SK-N-SH (cell line): ENCODE results near the gene CSTPP1. TPM values are rescaled to one million over a fixed set of nuclear protein-coding genes. Genes with fewer than 3 reads are reported as not detected.

Source experiments
- CTCF ChIA-PET: fragments of 300-600, 350-600 bp; formaldehyde crosslinking; extraction: SDS; loops from one replicate; lab custom pipeline; 2021; lab: Yijun Ruan, JAX
- POLR2A ChIA-PET: fragments of 350-600 bp; sonication (Branson Sonifier 250); formaldehyde crosslinking; extraction: SDS; loops from one replicate; lab custom pipeline; 2020; ENCODE audit warnings: antibody characterized with exemption, inconsistent platforms; lab: Yijun Ruan, JAX
- DNase-seq: peaks from one replicate; pipeline ENCODE4 v3.0.0; 2012
- H2AFZ ChIP-seq: fragments of 200-600 bp; sonication (generic); 2 replicates; pipeline ENCODE4 v1.8.1; 2016; ENCODE audit warnings: antibody characterized with exemption, mild to moderate bottlenecking, low read depth
- H3F3A ChIP-seq: fragments of 200-600 bp; sonication (generic); replicated peaks from 2 replicates; pipeline ENCODE3; 2016; ENCODE audit warnings: antibody characterized with exemption, mild to moderate bottlenecking; ENCODE audit not compliant: insufficient read depth
- H3K27ac ChIP-seq, 2 experiments: fragments of 200-500 bp in 1 of 2; fragments of 200-600 bp in 1 of 2; sonication (Bioruptor generic) in 1 of 2; sonication (generic), shearing (Covaris generic) in 1 of 2; 2 replicates each; pipeline versions ENCODE4 v1.5.1 to v1.6.1; 2014 to 2016; ENCODE audit warnings: low read depth in 2 of 2, inconsistent platforms in 1 of 2, low read length in 1 of 2, mild to moderate bottlenecking in 1 of 2, mixed read lengths in 1 of 2
- H3K27me3 ChIP-seq: fragments of 200-600 bp; sonication (generic), shearing (Covaris generic); 2 replicates; pipeline ENCODE4 v1.6.1; 2016; ENCODE audit warnings: mixed run types; ENCODE audit not compliant: insufficient read depth
- H3K36me3 ChIP-seq, 2 experiments: fragments of 200-500 bp in 1 of 2; fragments of 200-600 bp in 1 of 2; sonication (Bioruptor generic) in 1 of 2; sonication (generic) in 1 of 2; replicated peaks in 1 of 2; 2 replicates each; pipeline versions ENCODE3 to v1.5.1; 2014 to 2016; ENCODE audit warnings: low read length in 1 of 2, mild to moderate bottlenecking in 1 of 2; ENCODE audit not compliant: insufficient read depth in 2 of 2, control insufficient read depth in 1 of 2
- H3K4me1 ChIP-seq, 2 experiments: fragments of 200-500 bp in 1 of 2; fragments of 200-600 bp in 1 of 2; sonication (Bioruptor generic) in 1 of 2; sonication (generic), shearing (Covaris generic) in 1 of 2; 2 replicates each; pipeline versions ENCODE4 v1.5.1 to v1.6.1; 2014 to 2016; ENCODE audit warnings: low read depth in 1 of 2, low read length in 1 of 2, mixed run types in 1 of 2; ENCODE audit not compliant: insufficient read depth in 2 of 2, control insufficient read depth in 1 of 2
- H3K4me2 ChIP-seq: fragments of 200-600 bp; sonication (generic), shearing (Covaris generic); 2 replicates; pipeline ENCODE4 v1.6.1; 2017; ENCODE audit warnings: mixed run types
- H3K4me3 ChIP-seq, 2 experiments: fragments of 200-500 bp in 1 of 2; fragments of 200-600 bp in 1 of 2; sonication (Bioruptor generic) in 1 of 2; sonication (generic), shearing (Covaris generic) in 1 of 2; 2 replicates each; pipeline versions ENCODE4 v1.5.1 to v1.8.1; 2014 to 2016; ENCODE audit warnings: low read depth in 2 of 2, inconsistent platforms in 1 of 2, low read length in 1 of 2, mild to moderate bottlenecking in 1 of 2, mixed read lengths in 1 of 2, moderate library complexity in 1 of 2
- H3K79me2 ChIP-seq: fragments of 200-600 bp; sonication (generic); 2 replicates; pipeline ENCODE4 v1.8.1; 2017; ENCODE audit warnings: mild to moderate bottlenecking; ENCODE audit not compliant: insufficient read depth
- H3K9ac ChIP-seq: fragments of 200-600 bp; sonication (generic); 2 replicates; pipeline ENCODE4 v1.6.1; 2017; ENCODE audit warnings: mixed run types
- H3K9me2 ChIP-seq: fragments of 200-600 bp; sonication (generic); 2 replicates; pipeline ENCODE4 v1.6.1; 2017; ENCODE audit warnings: mixed run types
- H3K9me3 ChIP-seq: fragments of 200-600 bp; sonication (generic); 2 replicates; pipeline ENCODE4 v1.6.1; 2017; ENCODE audit warnings: mixed run types, mild to moderate bottlenecking, moderate library complexity
- H4K20me1 ChIP-seq: fragments of 200-600 bp; sonication (generic); 2 replicates; pipeline ENCODE4 v1.6.1; 2017; ENCODE audit warnings: mild to moderate bottlenecking, mixed run types; ENCODE audit not compliant: insufficient read depth
- CTCF ChIP-seq: fragments of 200-600 bp; sonication (generic); IDR thresholded peaks from 2 replicates; pipeline ENCODE4 v1.6.1; 2017; ENCODE audit warnings: antibody characterized with exemption, mild to moderate bottlenecking, moderate library complexity
- EP300 ChIP-seq, 2 experiments: IDR thresholded peaks; 2 replicates each; pipeline versions ENCODE4 v1.4.0 to v1.6.1; 2012; ENCODE audit warnings: borderline replicate concordance in 1 of 2, low read depth in 1 of 2, low read length in 1 of 2
- FOSL2 ChIP-seq: IDR thresholded peaks from 2 replicates; pipeline ENCODE4 v1.4.0; 2012; ENCODE audit warnings: low read depth, mild to moderate bottlenecking, moderate library complexity, borderline replicate concordance
- FOXJ3 ChIP-seq: sonication (generic); formaldehyde crosslinking; IDR thresholded peaks from 2 replicates; pipeline ENCODE4 v1.5.1; 2020; ENCODE audit warnings: mild to moderate bottlenecking, missing genetic modification reagents
- GABPA ChIP-seq: IDR thresholded peaks from 2 replicates; pipeline ENCODE4 v1.4.0; 2012; ENCODE audit warnings: low read depth, mild to moderate bottlenecking
- JUND ChIP-seq: IDR thresholded peaks from 2 replicates; pipeline ENCODE4 v1.4.0; 2012
- MEF2A ChIP-seq: IDR thresholded peaks from 2 replicates; pipeline ENCODE4 v1.4.0; 2012; ENCODE audit warnings: low read depth, borderline replicate concordance
- MXI1 ChIP-seq: IDR thresholded peaks from 2 replicates; pipeline ENCODE4 v1.6.1; 2012; ENCODE audit warnings: mild to moderate bottlenecking, low read depth, low read length, improper control_type of control experiment
- NFIC ChIP-seq: IDR thresholded peaks from 2 replicates; pipeline ENCODE4 v1.4.0; 2012; ENCODE audit warnings: borderline replicate concordance
- POLR2AphosphoS5 ChIP-seq: IDR thresholded peaks from 2 replicates; pipeline ENCODE4 v1.6.1; 2012; ENCODE audit warnings: low read depth, low read length
- REST ChIP-seq: IDR thresholded peaks from 2 replicates; pipeline ENCODE4 v1.6.1; 2012; ENCODE audit warnings: mild to moderate bottlenecking, low read depth, low read length, moderate library complexity
- RFX5 ChIP-seq: IDR thresholded peaks from 2 replicates; pipeline ENCODE4 v1.6.1; 2012; ENCODE audit warnings: mild to moderate bottlenecking, improper control_type of control experiment, low read length
- USF2 ChIP-seq: fragments of 150-350 bp; IDR thresholded peaks from 2 replicates; pipeline ENCODE4 v1.6.1; 2017; ENCODE audit warnings: antibody characterized with exemption, low read length, low read depth, borderline replicate concordance
- YY1 ChIP-seq: IDR thresholded peaks from 2 replicates; pipeline ENCODE4 v1.4.0; 2012; ENCODE audit warnings: low read depth, mild to moderate bottlenecking
- ZBTB33 ChIP-seq: IDR thresholded peaks from 2 replicates; pipeline ENCODE4 v1.4.0; 2012; ENCODE audit warnings: low read depth, borderline replicate concordance
- WGBS: methylation state at CpG from one replicate; pipeline ENCODE4 v1.1.6; 2017; ENCODE audit warnings: low lambda C conversion rate; 5-methylcytosine and 5-hydroxymethylcytosine counted together
- polyA plus RNA-seq, 3 experiments: library from polyadenylated mRNA; depleted of rRNA; stranded (reverse); fragments of >200 nt; gene quantifications; 2 replicates each; pipeline ENCODE4 v1.2.3, GENCODE V29; 2012

Gene CSTPP1
- polyA plus RNA-seq, 1 of the 3 experiments (the other 2 are of a cell fraction), result 85.7 TPM

- ChIA-PET CTCF (interaction anchor here (4.4 kb wide), 1 partner anchor 21 kb away, joined by 25 read pairs; no protein-coding TSS in a partner anchor), POLR2A (no interaction called here)
Measured at GRCh38 chr11:47132490-47132889, 195.9 kb downstream of the CSTPP1 start.

GRCh38 chr11:47132981-47133380 lies 196.4 kb downstream of the CSTPP1 start:
- H2AFZ ChIP-seq, result no peak overlapping the region
- H3K4me2 ChIP-seq, result no peak overlapping the region
- H3F3A ChIP-seq, result no peaks in the 10 kb centered on the region
- no peaks in the 10 kb centered on the region for H3K9me3 ChIP-seq
- H3K4me1 ChIP-seq, result peaks cover 0 to 3% of the 10 kb centered on the region in 2 experiments; a peak in 1 of 4 replicates
- no peak for TF ChIP-seq NFIC
- no peak for TF ChIP-seq FOXJ3 (CRISPR knock-in tag)
- TF ChIP-seq POLR2AphosphoS5, result no peak
- TF ChIP-seq RFX5, result no peak
- TF ChIP-seq GABPA, result no peak
- TF ChIP-seq CTCF, result no peak
- no peak for TF ChIP-seq REST
- no peak for TF ChIP-seq EP300 (IDR thresholded peaks at IDR 0.05; ENCODE audit: borderline replicate concordance in 1 of 2, low read depth in 1 of 2, low read length in 1 of 2)
- no peak for TF ChIP-seq MEF2A
- no peak for TF ChIP-seq MXI1
- no peak for TF ChIP-seq USF2
- no peak for TF ChIP-seq FOSL2
- TF ChIP-seq ZBTB33, result no peak
- no peak for TF ChIP-seq YY1
- TF ChIP-seq JUND, result no peak
- H3K9me2 ChIP-seq, result no peaks in the 10 kb centered on the region
- WGBS, result 56% methylated on average over 1 of the region's 1 CpG
- H3K27ac ChIP-seq, result no peak overlapping the region
- no peaks in the 10 kb centered on the region for H4K20me1 ChIP-seq
- no peak for DNase-seq
- H3K27me3 ChIP-seq, result no peaks in the 10 kb centered on the region
- POLR2A ChIA-PET, result no interaction called here
- no peak overlapping the region for H3K9ac ChIP-seq
- no peak overlapping the region for H3K4me3 ChIP-seq
- H3K36me3 ChIP-seq, result peaks cover 4 to 13% of the 10 kb centered on the region in 2 experiments
- no peaks in the 10 kb centered on the region for H3K79me2 ChIP-seq
- CTCF ChIA-PET, result interaction anchor here (1.3 to 4.4 kb wide), 2 partner anchors 20 to 22 kb away, joined by 4 to 25 read pairs; no protein-coding TSS in a partner anchor

More at GRCh38 chr11:47132490-47132889, 195.9 kb downstream of the CSTPP1 start:
- Histone ChIP-seq H3K9ac (no peak overlapping the region), H3K36me3 (peaks cover under 1 to 8% of the 10 kb centered on the region in 2 experiments), H3K4me2 (no peak overlapping the region), H3K4me3 (no peak overlapping the region), H4K20me1 (no peaks in the 10 kb centered on the region)
- no peak for DNase-seq
- TF ChIP-seq YY1, result no peak
- TF ChIP-seq, all 33 proteins: peak for 0
- no peak overlapping the region for H2AFZ ChIP-seq
- no peaks in the 10 kb centered on the region for H3K27me3 ChIP-seq
- no peaks in the 10 kb centered on the region for H3K79me2 ChIP-seq
- no peaks in the 10 kb centered on the region for H3K9me3 ChIP-seq
- H3K27ac ChIP-seq, result no peak overlapping the region
- H3K4me1 ChIP-seq, result peaks cover 0 to 3% of the 10 kb centered on the region in 2 experiments; a peak in 1 of 4 replicates
- H3F3A ChIP-seq, result no peaks in the 10 kb centered on the region
- H3K9me2 ChIP-seq, result no peaks in the 10 kb centered on the region
